ENCODE data around the gene SMCO2. TPM values are rescaled to one million over a fixed set of nuclear protein-coding genes. Genes with fewer than 3 reads are reported as not detected.

The SMCO2 gene
- total RNA-seq: 1.1 and 1.4 TPM in 2 replicates

DNA sequence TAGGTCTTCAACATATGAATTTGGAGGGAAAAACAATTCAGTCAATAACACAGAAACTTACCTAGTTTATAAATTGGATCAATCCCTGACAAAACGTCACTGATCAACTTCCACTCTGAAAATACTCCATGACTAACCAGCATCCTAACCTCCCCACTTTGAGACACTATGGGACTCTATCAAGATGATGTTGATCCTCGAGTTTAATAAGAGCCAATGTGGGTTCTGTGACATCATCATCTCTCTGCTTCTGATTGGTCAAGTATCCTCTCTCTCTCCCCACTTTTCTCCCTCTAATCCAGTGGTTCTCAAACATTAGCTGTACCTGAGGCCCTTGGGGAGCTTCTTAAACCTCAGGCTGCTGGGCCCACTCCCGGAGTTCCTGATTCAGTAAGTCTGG lies at the start of gene SMCO2:
Gene SMCO2, plus strand, starts transcription at position 301 of the 400 bp plus-strand sequence. CDS start 23,896 bp downstream, outside the sequence.
- DNase-seq: no peak
- H3K27me3 Mint-ChIP-seq: no peaks in the 10 kb centered on the region
- no peak within 1 kb of the TSS for H3K4me3 Mint-ChIP-seq
- peaks cover 22% of the 10 kb centered on the region for H3K9me3 Mint-ChIP-seq
- no peak within 1 kb of the TSS for H3K27ac Mint-ChIP-seq
- intact Hi-C loops (cut with micrococcal nuclease): no loop called here
- peaks cover 23% of the 10 kb centered on the region for H3K36me3 Mint-ChIP-seq (ENCODE audit: low read depth)
- no peaks in the 10 kb centered on the region for H3K4me1 Mint-ChIP-seq

DNA sequence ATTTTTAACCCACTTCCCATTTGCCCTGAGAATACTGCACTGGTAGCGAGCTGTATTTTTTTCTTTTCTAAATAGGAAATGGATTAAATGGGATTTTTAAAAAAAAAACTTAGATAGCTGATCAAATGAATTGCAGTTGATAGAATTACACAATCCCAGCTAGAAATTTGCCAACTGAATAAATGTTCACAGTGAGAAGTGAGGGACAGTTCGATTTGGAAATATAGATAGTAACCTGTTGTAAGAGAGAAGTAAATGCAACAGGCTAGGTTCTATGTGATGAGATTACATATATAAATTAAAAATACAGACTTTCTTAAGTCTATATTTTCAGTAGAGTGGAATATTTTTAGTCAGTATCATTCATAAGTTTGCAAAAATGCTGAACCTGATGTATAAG lies 48.1 kb upstream of the SMCO2 start:
- Mint-ChIP-seq H3K27me3 (no peaks in the 10 kb centered on the region), H3K27ac (no peak overlapping the region), H3K4me1 (no peaks in the 10 kb centered on the region), H3K4me3 (no peak overlapping the region), H3K9me3 (no peaks in the 10 kb centered on the region), H3K36me3 (ENCODE audit: low read depth) (peaks cover 37% of the 10 kb centered on the region)
- DNase-seq: no peak
- intact Hi-C loops (cut with micrococcal nuclease): no loop called here

DNA sequence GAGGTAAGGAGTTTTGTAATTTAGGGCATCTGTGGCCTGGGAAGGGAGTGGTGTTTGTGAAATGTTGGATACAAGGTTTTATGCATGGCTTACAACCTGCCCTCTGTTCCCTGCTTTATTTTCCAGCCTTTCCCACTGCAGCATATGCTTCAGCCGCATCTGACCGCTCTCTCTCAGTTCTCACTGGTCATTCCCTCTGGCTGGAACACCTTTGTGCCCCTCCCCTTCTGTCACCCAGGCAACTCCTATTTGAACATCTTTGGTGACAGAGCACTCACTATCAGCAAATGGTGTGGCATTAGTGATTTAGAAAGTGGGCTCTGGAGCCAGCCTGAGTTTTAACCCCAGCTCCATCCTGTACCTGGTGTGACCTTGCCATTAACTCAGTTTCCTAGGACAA lies 47.5 kb upstream of the SMCO2 start:
- no peak overlapping the region for H3K4me3 Mint-ChIP-seq
- intact Hi-C loops (cut with micrococcal nuclease): no loop called here
- peaks cover 35% of the 10 kb centered on the region for H3K36me3 Mint-ChIP-seq (ENCODE audit: low read depth)
- no peaks in the 10 kb centered on the region for H3K4me1 Mint-ChIP-seq
- H3K9me3 Mint-ChIP-seq: no peaks in the 10 kb centered on the region
- no peaks in the 10 kb centered on the region for H3K27me3 Mint-ChIP-seq
- no peak overlapping the region for H3K27ac Mint-ChIP-seq
- no peak for DNase-seq

DNA sequence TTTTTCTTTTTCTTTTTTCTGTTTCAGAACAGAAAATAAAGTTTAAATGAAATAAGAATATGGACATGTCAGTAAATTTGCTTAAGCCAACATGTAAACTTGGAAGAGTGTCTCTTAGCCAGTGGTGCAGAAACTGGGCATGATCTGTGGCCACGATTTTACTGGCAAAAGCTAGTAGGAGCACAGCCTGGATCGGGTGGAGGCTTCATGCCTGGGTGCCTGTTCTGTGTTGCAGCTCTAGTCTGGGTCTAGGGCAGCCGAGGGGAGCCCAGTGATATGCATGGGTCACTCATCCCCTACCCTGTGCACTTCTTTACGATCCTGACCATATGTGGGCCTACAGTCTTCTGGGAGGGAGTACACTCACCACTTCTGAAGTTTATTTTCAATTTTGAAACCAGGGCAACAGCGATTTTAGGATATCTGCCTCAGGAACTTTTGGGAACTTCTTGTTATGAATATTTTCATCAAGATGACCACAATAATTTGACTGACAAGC lies 45.6 kb upstream of the SMCO2 start:
- Mint-ChIP-seq H3K9me3 (no peaks in the 10 kb centered on the region), H3K4me1 (no peaks in the 10 kb centered on the region), H3K27me3 (no peaks in the 10 kb centered on the region), H3K4me3 (no peak overlapping the region), H3K36me3 (ENCODE audit: low read depth) (peaks cover 46% of the 10 kb centered on the region), H3K27ac (no peak overlapping the region)
- intact Hi-C loops (cut with micrococcal nuclease): no loop called here
- DNase-seq: no peak

DNA sequence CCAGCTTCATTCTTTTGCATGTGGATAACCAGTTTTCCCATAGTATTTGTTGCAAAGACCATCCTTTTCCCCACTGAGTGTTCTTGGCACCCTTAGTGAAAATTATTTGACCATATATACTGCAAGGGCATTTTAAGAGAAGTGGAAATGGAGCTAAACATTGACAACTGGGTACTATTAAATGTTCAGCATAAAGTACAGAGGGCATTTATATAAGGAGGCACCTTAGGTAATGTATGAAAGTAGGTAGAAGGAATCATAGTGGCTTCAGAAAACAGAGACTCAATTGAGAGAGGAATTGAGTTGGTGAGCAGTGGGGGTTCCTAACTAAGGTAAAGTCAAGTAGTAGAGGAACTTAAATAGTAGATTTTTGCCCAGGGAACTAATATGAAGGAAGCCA lies 34.5 kb upstream of the SMCO2 start:
- intact Hi-C loops (cut with micrococcal nuclease): no loop called here
- peaks cover 3% of the 10 kb centered on the region for H3K4me1 Mint-ChIP-seq
- H3K4me3 Mint-ChIP-seq: no peak overlapping the region
- peaks cover 38% of the 10 kb centered on the region for H3K36me3 Mint-ChIP-seq (ENCODE audit: low read depth)
- no peak for DNase-seq
- no peak overlapping the region for H3K27ac Mint-ChIP-seq
- H3K27me3 Mint-ChIP-seq: no peaks in the 10 kb centered on the region
- H3K9me3 Mint-ChIP-seq: peaks cover 13% of the 10 kb centered on the region

DNA sequence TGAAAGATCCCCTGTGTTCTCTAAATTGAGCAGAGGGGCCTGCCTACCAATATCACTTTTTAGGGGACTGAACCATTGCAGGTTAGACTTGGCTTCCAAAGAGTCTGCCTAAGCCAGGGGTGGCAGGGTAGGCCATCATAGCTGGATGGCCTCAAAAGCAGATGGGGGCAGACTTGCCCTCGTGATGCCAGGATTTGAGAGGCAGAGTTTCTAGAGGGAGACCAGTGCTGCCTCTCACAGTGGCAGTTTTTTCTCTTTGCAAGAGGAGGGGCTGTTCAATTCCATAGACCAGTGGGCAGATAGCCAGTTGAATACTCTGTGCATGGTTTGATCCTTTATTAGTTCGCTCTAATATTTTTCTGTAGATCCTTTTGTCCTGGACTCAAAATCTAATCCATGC lies 23.8 kb upstream of the SMCO2 start:
- H3K27ac Mint-ChIP-seq: no peak overlapping the region
- no peaks in the 10 kb centered on the region for H3K9me3 Mint-ChIP-seq
- intact Hi-C loops (cut with micrococcal nuclease): no loop called here
- H3K36me3 Mint-ChIP-seq (ENCODE audit: low read depth): peaks cover 31% of the 10 kb centered on the region
- no peak for DNase-seq
- H3K4me1 Mint-ChIP-seq: peaks cover 2% of the 10 kb centered on the region
- no peak overlapping the region for H3K4me3 Mint-ChIP-seq
- H3K27me3 Mint-ChIP-seq: no peaks in the 10 kb centered on the region

DNA sequence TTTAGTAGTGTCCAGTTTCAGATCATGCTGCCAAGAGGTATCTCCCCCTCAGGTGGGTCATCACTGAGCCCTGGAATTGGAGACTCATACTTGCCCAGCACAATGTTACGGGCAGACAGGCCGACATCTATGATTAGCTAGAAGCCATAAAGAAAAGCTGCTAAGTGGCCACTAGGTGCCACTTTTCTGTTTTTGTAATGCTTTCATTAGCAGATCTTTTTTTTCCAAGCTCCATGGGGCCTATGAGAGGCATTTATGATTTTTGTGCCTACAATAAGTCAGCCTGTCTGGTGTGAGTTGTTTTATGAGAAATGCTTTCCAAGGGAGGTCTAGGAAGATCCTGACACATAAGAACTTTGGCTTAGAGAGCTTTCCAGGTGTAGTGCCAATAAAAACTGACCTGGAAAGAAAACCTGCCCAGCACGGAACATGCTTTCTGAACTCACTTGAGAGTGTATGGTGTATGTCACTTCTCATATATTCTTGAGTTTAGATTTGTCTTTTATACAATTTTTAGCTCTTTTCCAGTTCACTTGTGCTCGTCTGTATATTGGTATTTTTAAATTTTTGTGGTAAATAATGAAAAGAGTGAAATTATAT lies 21.8 kb upstream of the SMCO2 start:
- intact Hi-C loops (cut with micrococcal nuclease): loop anchor here (1.0 kb wide), 1 partner anchor 211 kb away; no protein-coding TSS in a partner anchor
- Mint-ChIP-seq H3K4me1 (peaks cover 7% of the 10 kb centered on the region), H3K36me3 (ENCODE audit: low read depth) (peaks cover 24% of the 10 kb centered on the region), H3K4me3 (no peak overlapping the region), H3K27me3 (no peaks in the 10 kb centered on the region), H3K27ac (no peak overlapping the region), H3K9me3 (no peaks in the 10 kb centered on the region)
- DNase-seq: peak; percentile 58

DNA sequence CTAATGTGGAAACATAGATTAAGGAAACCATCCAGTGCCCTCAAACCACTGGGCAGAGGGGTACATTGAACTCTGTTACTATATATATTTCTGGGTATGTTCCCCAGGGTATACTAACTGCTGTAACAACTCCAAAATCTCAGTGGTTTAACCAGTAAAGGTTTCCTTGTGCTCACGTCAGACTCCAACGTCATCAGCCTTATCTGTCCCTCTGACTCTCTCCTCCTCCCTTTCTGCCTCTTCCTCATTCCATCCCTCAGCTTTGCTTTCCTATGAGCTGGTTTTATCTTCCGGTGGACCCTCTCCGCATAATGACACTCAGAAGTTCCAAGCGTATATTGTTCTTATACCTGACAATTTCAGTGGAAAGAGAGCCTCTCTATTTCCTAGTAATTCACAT lies 21.2 kb upstream of the SMCO2 start:
- Mint-ChIP-seq H3K27me3 (no peaks in the 10 kb centered on the region), H3K36me3 (ENCODE audit: low read depth) (peaks cover 24% of the 10 kb centered on the region), H3K27ac (no peak overlapping the region), H3K9me3 (no peaks in the 10 kb centered on the region), H3K4me1 (peaks cover 10% of the 10 kb centered on the region), H3K4me3 (no peak overlapping the region)
- no peak for DNase-seq
- intact Hi-C loops (cut with micrococcal nuclease): no loop called here

DNA sequence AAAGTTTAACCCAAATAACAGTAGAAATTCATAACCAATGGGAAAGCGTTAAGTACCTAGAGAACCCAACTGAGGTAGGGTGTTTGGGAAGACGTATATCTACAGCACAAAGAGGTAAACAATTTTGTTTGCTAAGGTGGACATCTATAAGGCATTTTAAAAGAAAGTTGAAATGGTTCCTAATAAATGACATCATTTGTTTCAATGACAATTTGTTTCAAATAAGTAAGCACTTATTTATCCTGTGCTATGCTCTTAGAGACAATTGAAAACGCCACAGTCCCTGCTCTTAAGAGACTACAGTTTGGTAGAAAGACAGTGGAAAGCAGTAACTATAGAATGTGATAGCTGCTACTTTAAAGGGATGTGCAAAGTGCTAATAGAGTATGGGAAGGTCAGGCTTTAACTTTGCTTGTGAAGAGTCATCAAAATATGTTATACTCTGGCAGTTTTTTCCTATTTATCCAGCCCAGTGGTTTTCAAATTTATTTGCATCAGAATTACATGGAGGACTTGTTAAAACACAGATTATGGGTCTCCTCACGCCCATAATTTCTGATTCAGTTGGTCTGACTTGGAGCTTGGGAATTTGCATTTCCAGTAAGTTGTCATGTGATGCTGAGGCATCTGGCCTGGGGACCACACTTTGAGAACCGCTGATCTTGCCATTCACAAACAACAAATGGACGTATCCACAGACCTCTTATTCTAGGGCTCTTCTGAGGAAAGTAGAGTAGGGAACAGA lies 19.6 kb upstream of the SMCO2 start:
- intact Hi-C loops (cut with micrococcal nuclease): no loop called here
- no peaks in the 10 kb centered on the region for H3K27me3 Mint-ChIP-seq
- peaks cover 27% of the 10 kb centered on the region for H3K36me3 Mint-ChIP-seq (ENCODE audit: low read depth)
- peaks cover 10% of the 10 kb centered on the region for H3K9me3 Mint-ChIP-seq
- H3K27ac Mint-ChIP-seq: no peak overlapping the region
- peaks cover 20% of the 10 kb centered on the region for H3K4me1 Mint-ChIP-seq
- H3K4me3 Mint-ChIP-seq: no peak overlapping the region
- DNase-seq: no peak

DNA sequence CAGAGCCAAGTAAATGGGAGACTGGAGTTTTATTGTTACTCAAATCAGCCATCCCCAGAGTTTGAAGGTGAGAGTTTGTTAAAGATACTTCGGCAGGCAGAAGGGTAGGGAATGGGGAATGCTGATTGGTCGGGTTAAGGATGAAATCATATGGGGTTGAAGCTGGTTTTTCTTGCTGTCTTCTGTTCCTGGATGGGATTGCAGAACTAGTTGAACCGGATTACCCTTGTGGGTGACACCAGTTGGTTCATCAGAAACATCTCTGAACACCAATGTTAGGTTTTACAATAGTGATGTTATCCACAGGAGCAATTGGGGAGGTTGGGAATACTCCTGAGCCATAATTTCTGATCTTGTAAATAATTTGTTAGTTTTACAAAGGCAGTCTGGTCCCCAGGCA lies 18.7 kb upstream of the SMCO2 start:
- peaks cover 10% of the 10 kb centered on the region for H3K9me3 Mint-ChIP-seq
- peaks cover 25% of the 10 kb centered on the region for H3K4me1 Mint-ChIP-seq
- peaks cover 31% of the 10 kb centered on the region for H3K36me3 Mint-ChIP-seq (ENCODE audit: low read depth)
- no peak overlapping the region for H3K4me3 Mint-ChIP-seq
- no peak overlapping the region for H3K27ac Mint-ChIP-seq
- no peaks in the 10 kb centered on the region for H3K27me3 Mint-ChIP-seq
- intact Hi-C loops (cut with micrococcal nuclease): no loop called here
- no peak for DNase-seq

DNA sequence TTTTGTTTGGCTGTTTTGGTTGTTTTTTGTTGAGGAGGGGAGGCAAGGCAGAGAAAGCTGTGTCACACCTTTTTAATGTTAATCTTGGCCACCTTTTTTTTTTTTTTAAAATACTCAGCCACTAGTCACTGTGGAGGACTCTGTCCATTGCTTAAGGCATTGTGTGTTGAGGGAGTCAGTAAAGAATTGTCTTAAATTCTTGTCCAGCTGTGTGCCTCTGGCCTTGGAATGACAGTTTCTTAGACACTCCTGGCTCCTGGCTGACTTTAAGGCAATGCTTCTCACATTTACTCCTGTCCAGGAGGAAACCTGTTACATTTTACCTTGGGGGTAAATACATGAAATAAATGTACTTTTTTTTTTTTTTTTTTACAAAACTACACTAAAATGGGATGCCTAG lies 18.1 kb upstream of the SMCO2 start:
- Mint-ChIP-seq H3K27ac (no peak overlapping the region), H3K27me3 (no peaks in the 10 kb centered on the region), H3K36me3 (ENCODE audit: low read depth) (peaks cover 31% of the 10 kb centered on the region), H3K4me1 (peaks cover 25% of the 10 kb centered on the region), H3K4me3 (no peak overlapping the region), H3K9me3 (peaks cover 10% of the 10 kb centered on the region)
- intact Hi-C loops (cut with micrococcal nuclease): no loop called here
- DNase-seq: no peak

DNA sequence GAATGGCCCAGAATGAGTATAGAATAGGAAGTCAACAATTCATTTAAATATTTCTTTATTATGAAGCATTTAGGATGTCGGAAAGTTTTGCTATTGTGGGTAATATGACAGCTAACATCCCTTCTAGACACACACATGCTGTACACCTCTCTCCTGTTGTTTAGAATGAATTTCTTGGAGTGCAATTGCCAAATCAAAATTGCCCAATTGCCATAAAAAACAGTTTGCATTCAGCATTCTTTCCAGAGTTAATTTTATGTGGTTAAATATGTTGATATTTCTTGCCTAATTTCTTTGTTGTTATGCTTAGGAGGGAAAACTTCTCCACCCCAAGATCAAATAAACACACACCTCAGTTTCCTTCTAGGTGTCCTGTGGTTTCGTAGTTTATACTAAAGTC lies 16.9 kb upstream of the SMCO2 start:
- Mint-ChIP-seq H3K27me3 (no peaks in the 10 kb centered on the region), H3K27ac (no peak overlapping the region), H3K9me3 (peaks cover 10% of the 10 kb centered on the region), H3K4me1 (peaks cover 26% of the 10 kb centered on the region), H3K4me3 (no peak overlapping the region), H3K36me3 (ENCODE audit: low read depth) (peaks cover 31% of the 10 kb centered on the region)
- intact Hi-C loops (cut with micrococcal nuclease): no loop called here
- DNase-seq: no peak

DNA sequence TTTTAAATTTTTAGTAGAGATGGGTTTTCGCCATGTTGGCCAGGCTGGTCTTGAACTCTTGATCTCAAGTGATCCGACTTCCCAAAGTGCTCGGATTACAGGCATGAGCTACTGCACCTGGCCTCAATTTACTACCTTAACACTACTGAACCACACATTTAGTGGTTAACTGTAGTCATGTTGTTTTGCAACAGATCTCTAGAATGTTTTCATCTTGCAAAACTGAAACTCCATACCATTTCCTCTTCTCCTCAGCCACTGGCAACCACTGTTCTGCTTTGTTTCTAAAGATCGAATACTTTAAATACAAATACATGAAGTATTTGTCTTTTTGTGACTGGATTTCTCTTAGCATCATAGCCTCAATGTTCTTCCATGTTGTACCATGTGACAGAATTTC lies 15.4 kb upstream of the SMCO2 start:
- DNase-seq: peak; percentile 61
- peaks cover 10% of the 10 kb centered on the region for H3K9me3 Mint-ChIP-seq
- H3K36me3 Mint-ChIP-seq (ENCODE audit: low read depth): peaks cover 25% of the 10 kb centered on the region
- intact Hi-C loops (cut with micrococcal nuclease): no loop called here
- H3K27me3 Mint-ChIP-seq: no peaks in the 10 kb centered on the region
- no peak overlapping the region for H3K27ac Mint-ChIP-seq
- H3K4me3 Mint-ChIP-seq: no peak overlapping the region
- H3K4me1 Mint-ChIP-seq: peaks cover 34% of the 10 kb centered on the region

DNA sequence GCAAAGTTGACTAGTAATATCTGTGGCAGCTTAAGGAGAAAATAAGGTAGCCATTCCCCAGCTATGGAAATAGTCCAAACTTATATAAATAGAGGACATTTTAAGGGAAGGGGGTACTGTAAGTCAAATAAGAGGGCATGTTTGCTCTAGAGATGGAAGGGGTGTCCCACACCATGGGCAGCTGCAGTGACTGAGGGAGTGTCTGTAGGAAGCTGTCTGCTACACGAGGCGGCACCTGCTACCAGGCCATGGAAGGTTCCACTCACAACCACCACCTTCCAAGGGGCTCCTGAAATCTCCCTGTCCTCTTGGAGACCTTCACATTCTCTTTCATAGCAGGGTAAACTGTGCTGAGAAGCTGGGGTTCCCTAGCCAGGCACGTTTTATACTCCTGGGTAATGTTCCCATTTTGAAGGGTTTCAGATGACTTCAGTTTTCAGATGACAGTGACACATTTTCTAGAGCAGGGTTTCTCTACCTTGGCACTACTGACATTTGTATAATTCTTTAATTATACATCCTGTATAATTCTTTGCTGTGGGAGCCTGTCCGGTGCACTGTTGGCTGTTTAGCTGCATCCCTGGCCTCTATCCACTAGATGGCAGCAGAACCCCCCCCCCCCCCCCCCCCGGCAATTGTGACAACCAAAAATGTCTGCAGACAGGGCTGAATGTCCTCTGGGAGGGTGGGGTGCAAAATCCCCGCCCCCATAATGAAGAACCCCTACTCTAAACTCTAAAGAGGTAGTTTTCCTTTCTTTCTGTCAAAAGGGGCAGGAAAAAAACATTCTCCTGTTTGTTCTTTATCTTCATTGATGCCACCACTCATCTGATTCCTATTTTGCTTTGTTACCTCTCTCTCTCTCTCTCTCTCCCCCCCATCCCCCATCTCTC lies 11.6 kb upstream of the SMCO2 start:
- Mint-ChIP-seq H3K9me3 (peaks cover 25% of the 10 kb centered on the region), H3K27me3 (no peaks in the 10 kb centered on the region), H3K27ac (peak overlapping the region; percentile 52), H3K4me3 (no peak overlapping the region), H3K36me3 (ENCODE audit: low read depth) (peaks cover 38% of the 10 kb centered on the region), H3K4me1 (peaks cover 51% of the 10 kb centered on the region)
- intact Hi-C loops (cut with micrococcal nuclease): loop anchor here (1.0 to 5.0 kb wide), 5 partner anchors 64 to 268 kb away; partner anchors contain the start of gene PPFIBP1
- peak; percentile 66 for DNase-seq
